Esophagus muscularis mucosa (tissue), 3 donors: ENCODE measurements around the gene PDCL2.

Source experiments
- CTCF ChIP-seq, 3 experiments: fragments of 200-600 bp in 2 of 3; fragments of 450-650 bp in 1 of 3; sonication (generic) in 2 of 3; IDR thresholded peaks; one replicate each; pipeline ENCODE4 v1.5.1; 2017 to 2019; ENCODE audit warnings: antibody characterized with exemption in 3 of 3, mild to moderate bottlenecking in 2 of 3, moderate library complexity in 1 of 3
- EP300 ChIP-seq: sonication (generic); formaldehyde crosslinking; IDR thresholded peaks from one replicate; pipeline ENCODE4 v1.6.1; 2017; ENCODE audit warnings: antibody characterized with exemption

DNA sequence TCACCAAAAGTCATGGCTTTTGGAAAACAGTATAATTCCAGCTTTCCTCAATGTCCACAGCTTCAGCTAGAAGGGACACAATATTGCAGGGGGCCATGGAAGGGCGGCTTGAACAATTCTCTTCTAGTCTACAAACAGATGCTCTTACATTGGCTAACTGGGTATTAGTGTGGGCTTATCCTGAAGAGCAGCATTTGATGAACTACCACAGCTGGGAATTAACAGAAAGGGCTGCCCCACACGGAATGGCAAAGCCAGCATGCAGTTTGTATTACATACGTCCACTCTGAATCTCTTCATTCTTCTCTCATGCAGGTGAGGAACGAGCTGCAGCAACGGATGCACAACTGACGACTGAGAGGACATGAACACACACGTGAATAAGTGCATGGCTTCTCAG lies 13.0 kb upstream of the PDCL2 start:
- TF ChIP-seq CTCF (IDR thresholded peaks at IDR 0.05) (no peak), EP300 (no peak)
